B cell (primary cell): ENCODE data around the gene ADAMTS19.

Experiments
- EZH2 ChIP-seq: IDR thresholded peaks from 2 replicates; pipeline ENCODE4 v1.6.1; 2012; ENCODE audit warnings: borderline replicate concordance, low read depth, mild to moderate bottlenecking, moderate library complexity, low read length; ENCODE audit not compliant: insufficient read depth, poor library complexity, severe bottlenecking
- TF ChIP-seq, protein P1 (sequence below): fragments of 200-600 bp; IDR thresholded peaks from one replicate; pipeline ENCODE4 v1.8.0; 2022; ENCODE audit warnings: antibody characterized with exemption, mild to moderate bottlenecking

DNA sequence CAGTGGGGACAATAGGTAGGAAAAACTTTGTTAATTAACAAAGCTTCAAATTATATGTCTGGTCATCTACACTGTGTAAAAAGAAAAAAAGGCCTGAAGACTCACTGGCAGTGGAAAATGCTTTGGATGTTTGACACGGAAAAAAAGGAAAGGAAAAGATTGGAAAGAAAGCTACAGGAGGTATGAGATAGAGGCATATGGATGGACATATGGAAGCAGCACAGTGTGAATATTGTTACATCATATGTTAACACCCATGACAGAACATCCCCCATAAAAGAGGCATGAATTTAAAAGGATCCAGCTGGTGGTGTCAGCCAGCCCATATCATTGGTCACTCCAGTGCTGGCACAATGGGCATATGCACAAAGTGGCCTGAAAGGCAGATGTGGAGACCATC, 19.0 kb upstream of the ADAMTS19 start:
- TF ChIP-seq EZH2, result no peak
- TF ChIP-seq, protein P1, sequence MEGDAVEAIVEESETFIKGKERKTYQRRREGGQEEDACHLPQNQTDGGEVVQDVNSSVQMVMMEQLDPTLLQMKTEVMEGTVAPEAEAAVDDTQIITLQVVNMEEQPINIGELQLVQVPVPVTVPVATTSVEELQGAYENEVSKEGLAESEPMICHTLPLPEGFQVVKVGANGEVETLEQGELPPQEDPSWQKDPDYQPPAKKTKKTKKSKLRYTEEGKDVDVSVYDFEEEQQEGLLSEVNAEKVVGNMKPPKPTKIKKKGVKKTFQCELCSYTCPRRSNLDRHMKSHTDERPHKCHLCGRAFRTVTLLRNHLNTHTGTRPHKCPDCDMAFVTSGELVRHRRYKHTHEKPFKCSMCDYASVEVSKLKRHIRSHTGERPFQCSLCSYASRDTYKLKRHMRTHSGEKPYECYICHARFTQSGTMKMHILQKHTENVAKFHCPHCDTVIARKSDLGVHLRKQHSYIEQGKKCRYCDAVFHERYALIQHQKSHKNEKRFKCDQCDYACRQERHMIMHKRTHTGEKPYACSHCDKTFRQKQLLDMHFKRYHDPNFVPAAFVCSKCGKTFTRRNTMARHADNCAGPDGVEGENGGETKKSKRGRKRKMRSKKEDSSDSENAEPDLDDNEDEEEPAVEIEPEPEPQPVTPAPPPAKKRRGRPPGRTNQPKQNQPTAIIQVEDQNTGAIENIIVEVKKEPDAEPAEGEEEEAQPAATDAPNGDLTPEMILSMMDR, result no peak
